Ascending aorta (tissue), 2 donors: Measurements from ENCODE around the gene NTSR2. TPM values are rescaled to one million over a fixed set of nuclear protein-coding genes. Genes with fewer than 3 reads are reported as not detected.

Experiments used
- DNase-seq, 2 donors: peaks; one replicate each; pipeline ENCODE4 v3.0.0-alpha.2; 2019; ENCODE audit warnings: low spot score in 2 of 2
- H3K27ac ChIP-seq, 2 donors: fragments of 200-600 bp; sonication (generic); one replicate each; pipeline ENCODE4 v1.5.1; 2016 to 2017; ENCODE audit warnings: mild to moderate bottlenecking in 1 of 2
- H3K27me3 ChIP-seq: fragments of 200-600 bp; sonication (generic); one replicate; pipeline ENCODE4 v1.5.1; 2017
- H3K36me3 ChIP-seq, 2 donors: fragments of 200-600 bp; sonication (generic); one replicate each; pipeline ENCODE4 v1.5.1; 2016
- H3K4me1 ChIP-seq, 2 donors: fragments of 200-600 bp; sonication (generic); one replicate each; pipeline ENCODE4 v1.5.1; 2016 to 2017; ENCODE audit warnings: mild to moderate bottlenecking in 1 of 2
- H3K4me3 ChIP-seq, 2 donors: fragments of 200-600 bp; sonication (generic); one replicate each; pipeline ENCODE4 v1.5.1; 2016 to 2017; ENCODE audit warnings: mild to moderate bottlenecking in 1 of 2
- H3K9me3 ChIP-seq, 2 donors: fragments of 200-600 bp; sonication (generic); one replicate each; pipeline ENCODE4 v1.5.1; 2016
- CTCF ChIP-seq, 3 experiments: fragments of 200-600 bp in 2 of 3; fragments of 450-650 bp in 1 of 3; sonication (generic) in 2 of 3; IDR thresholded peaks; one replicate each; pipeline ENCODE4 v1.5.1; 2016 to 2019; ENCODE audit warnings: antibody characterized with exemption in 3 of 3, mild to moderate bottlenecking in 1 of 3, moderate library complexity in 1 of 3
- intact Hi-C: fragments of 100-400 bp; cut with DNase I; formaldehyde crosslinking; loops from one replicate; pipeline ENCODE4 v1.15.1; 2023
- total RNA-seq: library from RNA; depleted of rRNA; stranded (reverse); fragments of >200 nt; gene quantifications from one replicate; pipeline ENCODE4 v1.1.0, GENCODE V29; 2016

NTSR2 gene
- total RNA-seq, 1 donor from 2014 or later, result not detected

DNA sequence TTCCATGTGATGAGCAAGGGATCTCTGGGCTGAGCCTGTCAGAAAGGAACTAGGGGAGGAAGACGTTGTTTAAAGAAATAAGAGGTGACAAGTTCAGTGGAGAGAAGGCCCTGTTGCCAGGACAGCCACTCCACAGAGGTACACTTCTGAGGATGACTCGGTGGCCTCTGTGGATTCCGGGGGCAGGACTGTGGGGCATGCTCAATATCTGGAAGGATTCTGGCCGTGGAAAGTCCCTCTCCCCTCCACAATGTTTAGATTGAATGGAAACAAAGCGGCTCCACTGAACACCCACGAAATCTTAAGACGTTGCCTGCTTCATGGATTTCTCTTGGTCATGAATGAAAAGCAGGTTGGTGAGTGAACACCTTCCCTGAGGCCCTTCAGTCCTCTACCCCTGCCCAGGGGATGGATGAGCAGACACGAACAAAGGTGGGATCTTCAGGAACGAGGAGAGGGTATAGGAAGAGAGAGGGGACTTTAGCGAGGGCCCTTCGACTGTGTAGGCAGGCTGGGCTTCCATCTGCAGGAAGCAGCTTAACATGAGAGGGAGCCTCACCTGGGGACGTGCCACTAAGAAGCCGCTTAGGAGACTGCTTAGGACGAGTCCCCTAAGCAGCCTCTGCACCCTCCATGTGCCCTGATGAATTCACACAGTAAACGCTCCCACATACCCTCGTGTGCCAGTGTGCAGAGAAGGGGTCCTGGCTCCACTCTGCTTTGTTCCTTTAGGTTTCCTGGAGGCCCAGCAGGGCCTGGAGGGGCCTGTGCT, 1.9 kb downstream of the NTSR2 start:
- no peak for DNase-seq
- no peak overlapping the region for H3K27ac ChIP-seq
- H3K4me3 ChIP-seq, result no peak overlapping the region
- no peaks in the 10 kb centered on the region for H3K27me3 ChIP-seq
- no peaks in the 10 kb centered on the region for H3K36me3 ChIP-seq
- H3K9me3 ChIP-seq, result no peaks in the 10 kb centered on the region
- H3K4me1 ChIP-seq, result peaks cover 2 to 4% of the 10 kb centered on the region in 2 donors
- intact Hi-C loops, result no loop called here
- TF ChIP-seq CTCF (IDR thresholded peaks at IDR 0.05), result no peak

GRCh38 chr2:11667194-11667593, 2.8 kb downstream of the NTSR2 start:
- no peak overlapping the region for H3K4me3 ChIP-seq
- H3K27me3 ChIP-seq, result no peaks in the 10 kb centered on the region
- DNase-seq, result no peak
- intact Hi-C loops, result no loop called here
- peaks cover 2 to 4% of the 10 kb centered on the region in 2 donors for H3K4me1 ChIP-seq
- no peak for TF ChIP-seq CTCF (IDR thresholded peaks at IDR 0.05)
- H3K9me3 ChIP-seq, result no peaks in the 10 kb centered on the region
- H3K27ac ChIP-seq, result no peak overlapping the region
- H3K36me3 ChIP-seq, result no peaks in the 10 kb centered on the region

GRCh38 chr2:11665510-11666362, 4.3 kb downstream of the NTSR2 start:
- intact Hi-C loops, result no loop called here
- Histone ChIP-seq H3K27me3 (no peaks in the 10 kb centered on the region), H3K4me1 (peaks cover 2 to 4% of the 10 kb centered on the region in 2 donors), H3K36me3 (no peaks in the 10 kb centered on the region), H3K27ac (no peak overlapping the region), H3K4me3 (no peak overlapping the region), H3K9me3 (no peaks in the 10 kb centered on the region)
- no peak for DNase-seq
- TF ChIP-seq CTCF (IDR thresholded peaks at IDR 0.05), result no peak

- peaks cover 2% of the 10 kb centered on the region in 2 donors for H3K4me1 ChIP-seq
- H3K4me3 ChIP-seq, result no peak overlapping the region
- no peak for TF ChIP-seq CTCF (IDR thresholded peaks at IDR 0.05)
- no peaks in the 10 kb centered on the region for H3K9me3 ChIP-seq
- no peaks in the 10 kb centered on the region for H3K27me3 ChIP-seq
- no peak overlapping the region for H3K27ac ChIP-seq
- DNase-seq, result no peak
- no peaks in the 10 kb centered on the region for H3K36me3 ChIP-seq
- intact Hi-C loops, result no loop called here
These were observed 5.0 kb downstream of the NTSR2 start for GRCh38 chr2:11665028-11665427.

DNA sequence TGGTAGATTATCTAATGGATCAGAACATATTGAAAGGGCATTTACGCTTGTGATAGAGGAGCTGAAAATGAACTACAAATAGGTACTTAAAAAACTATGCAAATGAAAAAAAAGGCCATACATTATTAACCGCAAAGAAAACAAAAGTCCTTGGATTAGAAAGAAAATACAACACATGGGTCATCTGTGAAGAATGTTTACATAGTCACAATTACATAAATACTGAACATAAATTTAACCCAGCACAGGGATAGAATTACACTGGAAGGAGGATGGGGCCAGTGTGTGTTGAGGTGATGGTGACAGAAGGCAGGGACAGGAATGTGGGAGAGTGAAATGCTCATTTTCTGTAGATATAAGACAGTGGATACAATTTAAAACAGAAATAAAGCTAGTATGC, 6.6 kb downstream of the NTSR2 start:
- H3K36me3 ChIP-seq, result no peaks in the 10 kb centered on the region
- H3K4me1 ChIP-seq, result no peaks in the 10 kb centered on the region
- H3K27ac ChIP-seq, result no peak overlapping the region
- no peak overlapping the region for H3K4me3 ChIP-seq
- TF ChIP-seq CTCF (IDR thresholded peaks at IDR 0.05), result no peak
- intact Hi-C loops, result no loop called here
- DNase-seq, result no peak
- no peaks in the 10 kb centered on the region for H3K27me3 ChIP-seq
- H3K9me3 ChIP-seq, result no peaks in the 10 kb centered on the region
